ENCODE data around the gene SLC4A9.

SLC4A9 gene

GRCh38 chr5:140327589-140327988, 32.4 kb upstream of the SLC4A9 start:
- TF ChIP-seq CTCF (IDR thresholded peaks at IDR 0.05; ENCODE audit: control insufficient read depth, extremely low read depth, insufficient read depth), result no peak
- no peak for DNase-seq (ENCODE audit: low read depth)
- H3K4me3 ChIP-seq (ENCODE audit: low read depth, low read length), result no peak overlapping the region

GRCh38 chr5:140328036-140328764, 31.8 kb upstream of the SLC4A9 start:
- TF ChIP-seq CTCF (IDR thresholded peaks at IDR 0.05; ENCODE audit: control insufficient read depth, extremely low read depth, insufficient read depth), result no peak
- DNase-seq (ENCODE audit: low read depth), result no peak
- no peak overlapping the region for H3K4me3 ChIP-seq (ENCODE audit: low read depth, low read length)

- TF ChIP-seq CTCF (IDR thresholded peaks at IDR 0.05; ENCODE audit: control insufficient read depth, extremely low read depth, insufficient read depth), result no peak
- DNase-seq (ENCODE audit: low read depth), result no peak
These were observed 30.1 kb upstream of the SLC4A9 start for GRCh38 chr5:140329739-140330481.

GRCh38 chr5:140331638-140332037, 28.4 kb upstream of the SLC4A9 start:
- DNase-seq (ENCODE audit: low read depth), result no peak
- no peak overlapping the region for H3K4me3 ChIP-seq (ENCODE audit: low read depth, low read length)
- TF ChIP-seq CTCF (IDR thresholded peaks at IDR 0.05; ENCODE audit: control insufficient read depth, extremely low read depth, insufficient read depth), result no peak

More at GRCh38 chr5:140329739-140330481, 30.1 kb upstream of the SLC4A9 start:
- H3K4me3 ChIP-seq (ENCODE audit: low read depth, low read length), result no peak overlapping the region

- no peak for TF ChIP-seq CTCF (IDR thresholded peaks at IDR 0.05; ENCODE audit: control insufficient read depth, extremely low read depth, insufficient read depth)
- no peak overlapping the region for H3K4me3 ChIP-seq (ENCODE audit: low read depth, low read length)
- no peak for DNase-seq (ENCODE audit: low read depth)
These were observed 23.6 kb upstream of the SLC4A9 start for GRCh38 chr5:140336388-140336787.

- no peak overlapping the region for H3K4me3 ChIP-seq (ENCODE audit: low read depth, low read length)
These were observed 22.1 kb upstream of the SLC4A9 start for GRCh38 chr5:140337880-140338279.

More at GRCh38 chr5:140337880-140338279, 22.1 kb upstream of the SLC4A9 start:
- TF ChIP-seq CTCF (IDR thresholded peaks at IDR 0.05; ENCODE audit: control insufficient read depth, extremely low read depth, insufficient read depth), result no peak
- DNase-seq (ENCODE audit: low read depth), result no peak

Data from LNCaP clone FGC (cell line).